Astrocyte (in vitro differentiated cells and primary cell): ENCODE results near the gene CASR. TPM values are rescaled to one million over a fixed set of nuclear protein-coding genes. Genes with fewer than 3 reads are reported as not detected.

Source experiments
- DNase-seq: peaks from one replicate; pipeline ENCODE4 v3.0.0-alpha.2; 2010; ENCODE audit warnings: low read depth
- FAIRE-seq: peaks from 2 replicates; lab custom pipeline; 2011; peaks lifted over from hg19 to GRCh38; lab: Jason Lieb, UNC
- H2AFZ ChIP-seq: 2 replicates; pipeline ENCODE4 v1.6.0; 2012; ENCODE audit warnings: low read depth, low read length, inconsistent platforms
- H3K27ac ChIP-seq: 2 replicates; pipeline ENCODE4 v1.5.1; 2011; ENCODE audit warnings: low read depth, low read length, inconsistent platforms
- H3K27me3 ChIP-seq: 2 replicates; pipeline ENCODE4 v1.6.0; 2011; ENCODE audit warnings: low read length, inconsistent platforms; ENCODE audit not compliant: insufficient read depth
- H3K36me3 ChIP-seq: 2 replicates; pipeline ENCODE4 v1.5.1; 2011; ENCODE audit warnings: low read length, inconsistent platforms; ENCODE audit not compliant: insufficient read depth
- H3K4me1 ChIP-seq: 2 replicates; pipeline ENCODE4 v1.5.1; 2011; ENCODE audit warnings: low read length, inconsistent platforms; ENCODE audit not compliant: insufficient read depth
- H3K4me2 ChIP-seq: 2 replicates; pipeline ENCODE4 v1.6.0; 2012; ENCODE audit warnings: low read length, inconsistent platforms
- H3K4me3 ChIP-seq: 2 replicates; pipeline ENCODE4 v1.5.1; 2011; ENCODE audit warnings: low read depth, mild to moderate bottlenecking, low read length, inconsistent platforms; ENCODE audit not compliant: insufficient read depth
- H3K79me2 ChIP-seq: 2 replicates; pipeline ENCODE4 v1.6.0; 2012; ENCODE audit warnings: mild to moderate bottlenecking, low read length, inconsistent platforms; ENCODE audit not compliant: insufficient read depth
- H3K9ac ChIP-seq: 2 replicates; pipeline ENCODE4 v1.6.0; 2012; ENCODE audit warnings: mild to moderate bottlenecking, low read length, inconsistent platforms
- H3K9me3 ChIP-seq: 2 replicates; pipeline ENCODE4 v1.5.1; 2012; ENCODE audit warnings: low read depth, mild to moderate bottlenecking, low read length, inconsistent platforms; ENCODE audit not compliant: insufficient read depth
- H4K20me1 ChIP-seq: 2 replicates; pipeline ENCODE4 v1.6.0; 2012; ENCODE audit warnings: low read length, inconsistent platforms; ENCODE audit not compliant: insufficient read depth
- H3K27ac Mint-ChIP-seq: one replicate; pipeline ENCODE4 v1.8.0; 2021; ENCODE audit warnings: mild to moderate bottlenecking, mixed read lengths; ENCODE audit not compliant: unreplicated experiment
- H3K27me3 Mint-ChIP-seq: one replicate; pipeline ENCODE4 v1.8.0; 2021; ENCODE audit warnings: low read depth, mixed read lengths; ENCODE audit not compliant: unreplicated experiment
- H3K36me3 Mint-ChIP-seq: one replicate; pipeline ENCODE4 v1.8.0; 2021; ENCODE audit warnings: low read depth, mixed read lengths; ENCODE audit not compliant: unreplicated experiment
- H3K4me1 Mint-ChIP-seq: one replicate; pipeline ENCODE4 v1.8.0; 2021; ENCODE audit warnings: low read depth, mixed read lengths; ENCODE audit not compliant: unreplicated experiment
- H3K4me3 Mint-ChIP-seq: one replicate; pipeline ENCODE4 v1.8.0; 2021; ENCODE audit warnings: mild to moderate bottlenecking, moderate library complexity, mixed read lengths; ENCODE audit not compliant: unreplicated experiment
- H3K9me3 Mint-ChIP-seq: one replicate; pipeline ENCODE4 v1.8.0; 2021; ENCODE audit warnings: mild to moderate bottlenecking, mixed read lengths; ENCODE audit not compliant: unreplicated experiment
- EZH2 ChIP-seq: IDR thresholded peaks from 2 replicates; pipeline ENCODE4 v1.6.1; 2012; ENCODE audit warnings: mild to moderate bottlenecking, low read length, inconsistent platforms; ENCODE audit not compliant: insufficient read depth
- total RNA-seq: library from RNA; stranded (reverse); gene quantifications from 2 replicates; pipeline ENCODE4 v1.2.1, GENCODE V29; 2021
- TF ChIP-seq, protein P1 (sequence below): IDR thresholded peaks from 2 replicates; pipeline ENCODE4 v1.5.1; 2011; ENCODE audit warnings: low read depth, mild to moderate bottlenecking, inconsistent platforms, low read length, moderate library complexity; ENCODE audit not compliant: insufficient read depth

CASR gene
- total RNA-seq, 1 donor from 2014 or later, result not detected

DNA sequence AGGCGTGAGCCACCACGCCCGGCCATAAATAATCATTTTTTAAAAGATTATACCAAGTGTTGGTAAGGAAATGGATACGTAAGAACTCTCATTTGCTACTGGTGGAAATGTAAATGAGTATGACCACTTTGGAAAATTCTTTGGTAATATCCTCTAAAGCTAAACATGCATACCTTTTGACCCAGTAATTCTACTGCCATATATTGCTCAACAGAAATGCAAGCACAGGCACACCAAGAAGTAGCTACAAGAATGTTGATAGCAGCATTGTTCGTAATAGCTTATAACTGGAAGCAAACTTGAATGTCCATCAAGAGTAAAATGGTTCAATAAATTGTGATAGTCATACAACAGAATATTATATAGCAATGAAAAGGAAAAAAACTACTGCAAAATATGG, 4.8 kb upstream of the CASR start:
- Histone ChIP-seq H3K27ac (no peak overlapping the region), H3K4me2 (no peak overlapping the region), H3K9ac (no peak overlapping the region), H3K9me3 (no peaks in the 10 kb centered on the region), H3K4me1 (no peaks in the 10 kb centered on the region), H3K4me3 (no peak overlapping the region), H3K27me3 (peaks cover 12% of the 10 kb centered on the region), H4K20me1 (no peaks in the 10 kb centered on the region), H3K79me2 (no peaks in the 10 kb centered on the region), H3K36me3 (no peaks in the 10 kb centered on the region), H2AFZ (no peak overlapping the region)
- H3K4me3 Mint-ChIP-seq, result no peak overlapping the region
- H3K27me3 Mint-ChIP-seq, result peaks cover 38% of the 10 kb centered on the region
- no peaks in the 10 kb centered on the region for H3K36me3 Mint-ChIP-seq
- TF ChIP-seq EZH2, result no peak
- TF ChIP-seq, protein P1, sequence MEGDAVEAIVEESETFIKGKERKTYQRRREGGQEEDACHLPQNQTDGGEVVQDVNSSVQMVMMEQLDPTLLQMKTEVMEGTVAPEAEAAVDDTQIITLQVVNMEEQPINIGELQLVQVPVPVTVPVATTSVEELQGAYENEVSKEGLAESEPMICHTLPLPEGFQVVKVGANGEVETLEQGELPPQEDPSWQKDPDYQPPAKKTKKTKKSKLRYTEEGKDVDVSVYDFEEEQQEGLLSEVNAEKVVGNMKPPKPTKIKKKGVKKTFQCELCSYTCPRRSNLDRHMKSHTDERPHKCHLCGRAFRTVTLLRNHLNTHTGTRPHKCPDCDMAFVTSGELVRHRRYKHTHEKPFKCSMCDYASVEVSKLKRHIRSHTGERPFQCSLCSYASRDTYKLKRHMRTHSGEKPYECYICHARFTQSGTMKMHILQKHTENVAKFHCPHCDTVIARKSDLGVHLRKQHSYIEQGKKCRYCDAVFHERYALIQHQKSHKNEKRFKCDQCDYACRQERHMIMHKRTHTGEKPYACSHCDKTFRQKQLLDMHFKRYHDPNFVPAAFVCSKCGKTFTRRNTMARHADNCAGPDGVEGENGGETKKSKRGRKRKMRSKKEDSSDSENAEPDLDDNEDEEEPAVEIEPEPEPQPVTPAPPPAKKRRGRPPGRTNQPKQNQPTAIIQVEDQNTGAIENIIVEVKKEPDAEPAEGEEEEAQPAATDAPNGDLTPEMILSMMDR, result no peak
- no peak overlapping the region for H3K27ac Mint-ChIP-seq
- DNase-seq (no peak), FAIRE-seq (no peak)
- no peaks in the 10 kb centered on the region for H3K4me1 Mint-ChIP-seq
- peaks cover 2% of the 10 kb centered on the region for H3K9me3 Mint-ChIP-seq

DNA sequence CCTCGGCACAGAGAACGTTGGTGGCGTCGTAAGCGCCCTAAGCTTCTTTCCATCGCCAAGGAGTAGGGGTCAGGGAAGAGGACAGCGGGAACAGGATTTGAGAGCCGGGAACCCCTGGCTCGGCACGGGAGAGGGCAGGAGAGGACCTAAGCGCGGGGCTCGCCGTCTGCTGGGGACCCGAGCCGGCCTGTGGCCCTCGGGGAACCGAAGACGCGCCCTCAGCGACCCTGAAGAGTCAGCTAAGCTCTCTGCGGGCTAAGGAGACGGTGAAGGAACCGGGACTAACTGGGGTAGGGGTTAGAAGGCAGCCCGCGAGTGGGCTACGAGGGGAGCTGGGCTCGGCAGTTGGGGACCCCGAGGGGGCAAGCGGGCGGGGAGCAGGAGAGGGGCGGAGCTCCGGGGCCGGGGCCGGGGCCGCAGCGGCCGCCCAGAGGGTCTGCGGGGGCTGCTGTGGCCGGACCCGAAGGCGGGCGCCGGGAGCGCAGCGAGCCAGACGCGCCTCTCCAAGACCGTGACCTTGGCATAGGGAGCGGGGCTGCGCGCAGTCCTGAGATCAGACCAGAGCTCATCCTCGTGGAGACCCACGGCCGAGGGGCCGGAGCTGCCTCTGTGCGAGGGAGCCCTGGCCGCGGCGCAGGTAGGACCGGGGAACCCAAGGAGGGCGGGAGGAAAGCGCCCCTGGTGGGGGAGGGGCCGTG, 574 bp downstream of the CASR start:
- Histone ChIP-seq H3K4me2 (peak overlapping the region; percentile 19), H3K4me3 (no peak overlapping the region), H3K36me3 (no peaks in the 10 kb centered on the region), H4K20me1 (no peaks in the 10 kb centered on the region), H3K4me1 (no peaks in the 10 kb centered on the region), H3K9ac (no peak overlapping the region), H3K27ac (no peak overlapping the region), H3K27me3 (peaks cover 27% of the 10 kb centered on the region), H3K79me2 (no peaks in the 10 kb centered on the region), H2AFZ (no peak overlapping the region), H3K9me3 (no peaks in the 10 kb centered on the region)
- peaks cover 2% of the 10 kb centered on the region for H3K9me3 Mint-ChIP-seq
- no peak for FAIRE-seq
- H3K27ac Mint-ChIP-seq, result no peak overlapping the region
- no peak overlapping the region for H3K4me3 Mint-ChIP-seq
- TF ChIP-seq, protein P1, result no peak
- peak; percentile 46 for TF ChIP-seq EZH2
- DNase-seq, result no peak
- no peaks in the 10 kb centered on the region for H3K36me3 Mint-ChIP-seq
- H3K27me3 Mint-ChIP-seq, result peaks cover 71% of the 10 kb centered on the region
- H3K4me1 Mint-ChIP-seq, result no peaks in the 10 kb centered on the region

DNA sequence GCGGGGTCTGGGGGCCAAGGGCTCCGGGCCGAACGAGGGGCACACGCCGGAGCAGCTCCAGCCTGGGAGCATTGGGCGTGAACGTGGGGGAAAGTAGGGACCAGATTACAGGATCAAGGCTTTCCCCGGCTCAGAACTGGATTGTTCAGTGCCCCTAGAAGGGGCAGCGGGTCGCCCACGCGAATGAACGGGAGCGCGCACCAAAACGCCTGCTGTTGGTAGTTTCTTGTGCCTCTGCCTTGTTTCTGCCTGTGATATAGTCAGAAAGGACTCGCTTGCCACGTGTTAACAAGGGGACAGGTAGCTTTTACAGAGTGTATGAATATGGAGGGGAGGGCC, 1.1 kb downstream of the CASR start:
- H3K27ac ChIP-seq, result no peak overlapping the region
- H3K9me3 ChIP-seq, result no peaks in the 10 kb centered on the region
- DNase-seq (no peak), FAIRE-seq (no peak)
- Mint-ChIP-seq H3K9me3 (peaks cover 2% of the 10 kb centered on the region), H3K4me1 (no peaks in the 10 kb centered on the region), H3K4me3 (no peak overlapping the region), H3K27ac (no peak overlapping the region), H3K36me3 (no peaks in the 10 kb centered on the region), H3K27me3 (peaks cover 71% of the 10 kb centered on the region)
- no peak overlapping the region for H3K4me2 ChIP-seq
- H3K9ac ChIP-seq, result no peak overlapping the region
- H4K20me1 ChIP-seq, result no peaks in the 10 kb centered on the region
- TF ChIP-seq, protein P1, result no peak
- no peak for TF ChIP-seq EZH2
- no peak overlapping the region for H2AFZ ChIP-seq
- no peaks in the 10 kb centered on the region for H3K79me2 ChIP-seq
- no peaks in the 10 kb centered on the region for H3K36me3 ChIP-seq
- no peak overlapping the region for H3K4me3 ChIP-seq
- H3K4me1 ChIP-seq, result no peaks in the 10 kb centered on the region
- peaks cover 27% of the 10 kb centered on the region for H3K27me3 ChIP-seq
